Right hindlimb (tissue), 1 donor: Measurements from ENCODE around the gene OR2H1.
"Not testable (repeated sequence)": the region's sequence is repeated elsewhere in the genome, so short reads cannot be mapped to it uniquely, and the experiment has no call there.

Experiments
- DNase-seq: peaks from one replicate; pipeline ENCODE4 v3.0.0-alpha.2; 2018

The OR2H1 gene

GRCh38 chr6:29456971-29457370, at the start of gene OR2H1, which contains the start of gene OR11A1:
Gene OR2H1, plus strand, starts transcription at chr6:29457155. Its CDS starts 4,615 bp downstream, at chr6:29461770.
Gene OR11A1, minus strand, starts transcription at chr6:29457071. Its CDS starts 29,430 bp downstream, at chr6:29427641.
- DNase-seq, result no peak

GRCh38 chr6:29414588-29414987, 42.4 kb upstream of the OR2H1 start, which contains the start of gene OR12D1:
Gene OR12D1, plus strand, starts transcription at chr6:29414928.
- no peak for DNase-seq

GRCh38 chr6:29419516-29419915, 37.4 kb upstream of the OR2H1 start:
- DNase-seq, result no peak

GRCh38 chr6:29424168-29424567, 32.8 kb upstream of the OR2H1 start:
- DNase-seq, result no peak

- DNase-seq, result no peak
Measured at GRCh38 chr6:29424575-29424974, 32.4 kb upstream of the OR2H1 start.

GRCh38 chr6:29425075-29425474, 31.9 kb upstream of the OR2H1 start:
- no peak for DNase-seq

- DNase-seq, result no peak
Measured at GRCh38 chr6:29426654-29427053, 30.3 kb upstream of the OR2H1 start.

GRCh38 chr6:29436730-29437129, 20.2 kb upstream of the OR2H1 start:
- DNase-seq, result not testable (repeated sequence)

GRCh38 chr6:29439006-29439405, 17.9 kb upstream of the OR2H1 start, which contains the start of gene OR10C1:
Gene OR10C1, plus strand, starts transcription at chr6:29439306. Its CDS starts 710 bp downstream, at chr6:29440016.
- no peak for DNase-seq

GRCh38 chr6:29442719-29443118, 14.2 kb upstream of the OR2H1 start:
- DNase-seq, result no peak

- DNase-seq, result not testable (repeated sequence)
Measured at GRCh38 chr6:29444031-29444430, 12.9 kb upstream of the OR2H1 start.

- DNase-seq, result no peak
Measured at GRCh38 chr6:29447670-29448069, 9.3 kb upstream of the OR2H1 start.

GRCh38 chr6:29451471-29452193, 5.3 kb upstream of the OR2H1 start:
- DNase-seq, result no peak

- DNase-seq, result no peak
Measured at GRCh38 chr6:29461021-29461814, 4.3 kb downstream of the OR2H1 start.

GRCh38 chr6:29462022-29462421, 5.1 kb downstream of the OR2H1 start:
- DNase-seq, result no peak

GRCh38 chr6:29465279-29465678, 8.3 kb downstream of the OR2H1 start:
- no peak for DNase-seq

GRCh38 chr6:29465801-29466200, 8.8 kb downstream of the OR2H1 start:
- DNase-seq, result no peak

GRCh38 chr6:29466241-29466640, 9.3 kb downstream of the OR2H1 start:
- no peak for DNase-seq

GRCh38 chr6:29474996-29475395, 18.0 kb downstream of the OR2H1 start:
- DNase-seq, result no peak

- DNase-seq, result no peak
Measured at GRCh38 chr6:29477923-29478450, 21.0 kb downstream of the OR2H1 start.

GRCh38 chr6:29478740-29479139, 21.8 kb downstream of the OR2H1 start:
- DNase-seq, result no peak

GRCh38 chr6:29479560-29479959, 22.6 kb downstream of the OR2H1 start:
- DNase-seq, result no peak

GRCh38 chr6:29483186-29483585, 26.2 kb downstream of the OR2H1 start:
- DNase-seq, result no peak

- DNase-seq, result no peak
Measured at GRCh38 chr6:29483735-29484134, 26.8 kb downstream of the OR2H1 start.
